Retina (tissue), 1 donor: ENCODE data around the gene HADH.
A peak's percentile ranks its signal among the peaks of the same experiment; 100 is the strongest.
"Not testable (repeated sequence)": the region's sequence is repeated elsewhere in the genome, so short reads cannot be mapped to it uniquely, and the experiment has no call there.

Experiments
- DNase-seq: peaks from one replicate; pipeline ENCODE4 v3.0.0-alpha.2; 2016

Gene HADH

DNA sequence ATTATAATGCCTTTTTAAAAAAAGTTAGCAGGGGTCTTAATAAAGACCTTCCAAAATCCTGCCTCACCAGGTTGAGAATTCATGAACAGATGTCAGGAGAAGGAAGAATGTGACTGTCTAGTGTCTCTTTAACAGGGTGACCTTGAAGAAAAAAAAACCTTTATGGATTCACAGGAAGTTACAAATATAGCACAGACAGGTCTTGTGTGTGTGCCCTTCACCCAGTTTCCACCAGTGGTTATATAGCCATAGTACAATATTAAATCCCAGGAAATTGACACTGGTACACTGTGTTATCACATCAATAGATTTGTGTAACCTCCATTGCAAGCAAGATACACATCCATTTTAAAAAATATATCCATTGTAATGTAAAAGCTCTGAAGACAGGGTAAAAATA lies 43.7 kb downstream of the HADH start:
- no peak for DNase-seq

DNA sequence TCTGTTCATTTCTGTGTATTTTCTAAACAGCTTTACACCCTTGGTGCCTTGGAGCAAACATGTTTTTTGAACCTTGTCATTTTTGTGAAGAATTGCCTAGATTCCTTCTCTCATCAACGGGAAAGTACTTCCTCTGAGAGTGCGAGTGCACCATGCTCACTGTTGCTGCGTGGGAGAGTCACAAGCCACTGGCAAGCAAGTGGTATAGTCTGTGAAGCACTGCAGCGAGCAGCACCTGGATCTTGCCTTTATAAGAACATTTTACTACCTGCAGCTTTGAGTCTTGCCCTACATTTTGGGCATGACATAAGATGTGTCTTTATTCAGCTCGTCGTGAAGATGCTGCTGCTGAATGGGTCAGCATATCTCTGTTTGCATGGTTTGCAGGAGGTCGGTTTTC lies 44.9 kb downstream of the HADH start:
- DNase-seq: no peak

DNA sequence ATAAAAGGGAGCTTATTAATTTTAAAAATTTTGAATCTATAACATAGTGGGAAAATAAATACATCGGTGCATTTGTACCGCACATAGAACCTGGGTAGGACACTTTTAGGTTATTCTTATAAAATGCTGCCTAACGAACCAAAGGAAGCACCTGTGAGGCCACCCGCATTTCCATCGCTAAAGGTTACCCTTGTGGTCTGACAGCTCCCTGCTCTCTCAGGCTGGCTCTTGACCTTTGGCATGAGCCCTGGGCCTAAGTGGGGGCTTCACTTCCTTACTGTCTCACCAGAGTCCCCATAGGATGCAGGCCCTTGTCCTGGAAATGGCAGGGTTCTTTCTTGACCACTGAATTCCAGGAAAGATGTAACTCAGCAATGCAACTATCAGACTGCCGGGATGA lies 46.0 kb downstream of the HADH start:
- no peak for DNase-seq

DNA sequence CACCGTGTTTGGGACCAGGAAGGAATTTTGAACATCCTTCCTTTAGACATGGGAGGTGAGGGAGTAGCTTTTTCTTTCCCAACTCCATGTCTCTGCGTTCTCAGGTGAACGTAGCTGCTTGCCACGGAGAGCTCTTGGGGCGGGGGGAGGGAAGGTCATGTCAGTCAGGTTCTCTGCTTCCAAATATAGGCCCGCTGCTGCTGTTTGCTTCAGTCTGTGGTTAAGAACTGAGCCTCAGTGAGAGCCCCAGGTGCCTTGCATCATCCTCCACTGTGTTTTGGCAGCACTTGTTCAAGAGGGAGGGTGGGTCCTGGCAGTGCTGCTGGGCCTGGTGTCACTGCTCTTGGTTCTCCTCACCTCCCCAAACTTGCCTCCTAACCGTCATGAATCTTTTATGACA lies 46.5 kb downstream of the HADH start:
- no peak for DNase-seq

DNA sequence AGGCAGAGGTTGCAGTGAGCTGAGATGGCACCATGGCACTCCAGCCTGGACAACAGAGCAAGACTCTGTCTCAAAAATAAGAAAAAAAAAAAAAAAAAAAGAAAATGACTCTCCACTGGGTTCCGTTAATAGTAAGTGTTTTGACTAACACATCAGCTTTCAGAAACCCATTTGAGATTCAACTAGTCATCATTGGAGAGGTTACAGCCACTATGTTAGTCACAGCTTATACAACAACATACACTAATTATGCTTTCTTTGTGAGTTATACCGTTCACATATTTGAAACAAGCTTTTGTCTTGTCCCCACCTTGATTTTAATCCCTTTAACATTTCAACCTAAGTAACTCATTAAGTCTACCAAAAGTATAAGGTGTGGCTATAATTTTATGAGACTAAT lies 48.2 kb downstream of the HADH start:
- no peak for DNase-seq

DNA sequence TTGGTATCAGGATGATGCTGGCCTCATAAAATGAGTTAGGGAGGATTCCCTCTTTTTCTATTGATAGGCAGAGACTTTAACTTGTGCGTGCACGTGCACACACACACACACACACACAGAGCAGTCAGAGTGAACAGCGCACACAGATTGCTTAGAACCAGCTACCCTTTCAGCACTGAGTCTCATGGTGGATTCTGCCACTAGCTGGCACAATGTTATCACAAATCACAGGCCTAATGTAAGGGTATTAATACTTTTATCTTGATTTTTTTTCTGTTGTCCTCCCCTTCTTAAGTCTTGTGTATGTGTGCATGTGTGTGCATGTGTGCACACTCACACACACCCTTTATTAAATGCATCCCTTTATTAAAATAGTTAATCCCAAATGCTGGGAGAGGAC lies 53.2 kb downstream of the HADH start:
- DNase-seq: peak; percentile 18

DNA sequence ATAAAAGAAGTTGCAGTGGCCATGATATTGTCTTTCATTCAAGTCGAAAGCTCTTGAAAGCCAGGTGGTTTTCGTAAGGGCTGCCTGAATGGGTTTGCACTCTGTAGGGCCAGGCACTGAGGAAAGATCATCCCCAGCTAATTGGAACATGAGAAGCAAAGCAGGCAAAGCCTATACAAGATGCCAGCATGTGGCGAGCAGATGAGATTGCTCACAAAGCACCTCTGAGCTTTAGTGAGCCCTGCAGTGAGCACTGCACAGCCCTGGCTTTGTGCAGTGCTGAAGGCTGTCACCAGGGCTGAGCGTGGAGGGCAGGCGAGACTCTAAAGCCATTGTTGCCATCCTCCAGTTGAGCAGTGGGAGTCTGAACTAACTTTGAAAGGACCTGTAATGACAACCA lies 53.8 kb downstream of the HADH start:
- DNase-seq: peak; percentile 59

DNA sequence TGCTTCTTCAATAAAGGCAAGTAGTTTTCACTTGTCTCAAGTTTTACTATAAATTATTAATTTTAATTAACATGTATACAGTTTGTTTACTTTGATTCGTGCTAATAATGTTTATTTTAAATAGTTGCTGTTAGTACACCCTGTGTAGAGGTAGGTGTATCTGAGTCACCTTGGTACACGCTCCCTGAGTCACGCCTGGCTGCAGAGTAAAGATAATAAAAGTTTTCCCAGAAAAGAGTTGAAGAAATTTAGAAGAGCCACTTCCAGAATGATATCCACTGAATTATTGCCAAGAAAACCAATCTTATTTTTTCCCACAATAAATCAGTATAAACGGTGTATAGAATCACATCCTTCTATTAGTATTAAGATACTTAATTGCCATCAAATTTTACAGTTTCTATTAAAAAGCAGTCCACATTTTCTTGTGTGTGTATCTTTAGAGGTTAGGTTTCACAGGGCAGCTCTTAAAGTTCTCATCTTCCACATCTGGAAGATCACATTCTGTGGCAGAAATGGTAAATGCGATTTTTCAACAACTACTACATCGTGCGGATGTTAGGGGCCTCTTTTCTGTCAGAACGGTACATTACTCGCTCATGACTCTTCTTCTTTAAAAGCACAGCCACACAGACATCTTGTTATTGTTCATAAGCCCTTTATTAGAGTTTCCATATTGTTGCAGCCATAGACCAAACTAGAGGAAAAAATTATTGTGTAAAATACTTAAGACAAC lies 55.4 kb downstream of the HADH start:
- DNase-seq: no peak

DNA sequence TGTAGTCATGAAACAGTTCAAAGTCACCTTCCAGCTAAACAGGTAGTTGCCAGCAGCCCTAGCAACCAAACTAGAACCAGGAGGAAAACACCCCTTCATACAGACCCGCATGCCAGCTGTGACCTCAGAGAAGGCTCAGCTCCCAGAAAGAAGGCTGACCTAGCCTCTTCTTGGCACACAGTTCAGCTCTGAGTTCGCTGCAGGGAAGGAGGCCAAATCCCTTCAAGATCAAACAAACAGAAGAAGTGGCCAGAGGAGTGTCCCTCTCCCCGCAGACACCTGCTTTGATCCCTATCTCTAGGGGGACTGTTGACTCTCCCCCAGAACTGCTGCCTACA lies 56.0 kb downstream of the HADH start:
- DNase-seq: no peak

DNA sequence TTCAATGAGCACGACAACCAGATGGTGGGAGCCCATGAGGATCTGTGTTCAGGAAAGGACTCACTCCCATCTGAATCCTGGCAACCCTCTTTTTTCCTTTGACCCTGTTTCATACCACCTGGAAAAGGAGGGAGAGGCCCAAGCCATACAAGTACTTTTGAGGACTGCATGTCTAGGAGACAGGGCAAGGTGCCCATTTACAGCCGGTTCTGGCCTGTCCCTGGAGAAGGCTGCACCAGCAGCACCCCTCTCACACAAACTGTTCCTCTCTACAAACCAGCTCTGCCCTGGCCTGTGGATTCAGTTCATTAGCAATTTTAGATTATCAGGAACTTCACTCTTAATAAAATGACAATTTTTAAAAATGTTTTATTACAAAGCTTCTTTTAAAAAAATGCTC lies 57.5 kb downstream of the HADH start:
- no peak for DNase-seq

DNA sequence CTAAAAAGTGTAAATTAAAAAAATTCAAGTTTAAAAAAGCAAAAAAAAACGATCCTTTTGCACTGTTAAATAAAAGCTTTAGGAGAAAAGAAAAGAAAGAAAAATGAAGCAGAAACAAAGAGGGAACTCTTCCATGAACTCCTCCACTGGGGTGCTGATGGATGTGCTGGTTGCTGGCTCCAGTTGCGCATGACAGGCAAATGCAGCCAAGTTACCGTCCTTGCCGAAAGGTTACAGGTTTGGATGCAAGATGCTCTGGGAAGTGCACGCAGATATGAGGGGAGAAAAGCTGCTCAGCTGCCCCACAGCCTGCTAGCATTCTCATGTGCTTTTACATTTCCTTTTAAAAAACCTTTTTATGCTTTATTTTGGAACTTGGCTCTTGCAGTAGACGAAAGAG lies 58.5 kb downstream of the HADH start:
- DNase-seq: no peak

DNA sequence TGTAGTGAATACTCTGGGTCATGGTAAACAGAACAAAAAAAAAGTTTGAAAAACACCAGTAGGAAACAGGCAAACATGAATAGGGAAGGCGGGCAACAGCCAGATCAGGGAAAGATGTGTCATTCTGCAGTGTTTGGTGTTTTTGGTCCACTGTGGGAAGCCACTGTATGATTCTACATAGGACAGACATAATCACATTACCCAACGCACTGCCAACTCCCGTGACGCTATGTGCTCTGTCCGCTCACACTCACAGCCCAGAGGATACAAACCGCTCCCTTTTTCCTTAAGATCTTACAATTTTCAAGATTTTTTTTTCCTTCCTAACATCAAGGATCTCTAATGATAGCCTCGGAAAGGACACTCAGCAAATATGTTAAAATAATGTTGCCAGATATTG lies 59.3 kb downstream of the HADH start:
- DNase-seq: no peak

DNA sequence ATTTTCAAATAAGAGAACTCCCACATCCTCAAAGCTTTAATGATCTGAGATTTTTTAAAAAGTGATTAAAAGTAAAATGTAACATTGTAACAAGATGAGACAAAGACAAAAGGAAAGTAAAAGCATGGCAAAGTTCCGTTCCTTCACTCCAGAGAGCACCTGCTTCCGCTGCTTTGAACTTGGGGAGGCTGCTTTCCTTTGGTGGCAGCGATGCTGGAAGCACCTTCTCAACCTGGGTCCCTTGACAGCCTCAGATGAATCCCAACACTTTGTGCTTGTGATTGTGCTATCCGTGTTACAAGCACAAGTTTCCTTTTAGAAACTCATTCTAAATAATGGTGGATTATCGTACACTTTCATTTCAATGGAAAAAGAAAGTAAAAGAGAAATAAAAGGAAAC lies 59.7 kb downstream of the HADH start:
- no peak for DNase-seq

DNA sequence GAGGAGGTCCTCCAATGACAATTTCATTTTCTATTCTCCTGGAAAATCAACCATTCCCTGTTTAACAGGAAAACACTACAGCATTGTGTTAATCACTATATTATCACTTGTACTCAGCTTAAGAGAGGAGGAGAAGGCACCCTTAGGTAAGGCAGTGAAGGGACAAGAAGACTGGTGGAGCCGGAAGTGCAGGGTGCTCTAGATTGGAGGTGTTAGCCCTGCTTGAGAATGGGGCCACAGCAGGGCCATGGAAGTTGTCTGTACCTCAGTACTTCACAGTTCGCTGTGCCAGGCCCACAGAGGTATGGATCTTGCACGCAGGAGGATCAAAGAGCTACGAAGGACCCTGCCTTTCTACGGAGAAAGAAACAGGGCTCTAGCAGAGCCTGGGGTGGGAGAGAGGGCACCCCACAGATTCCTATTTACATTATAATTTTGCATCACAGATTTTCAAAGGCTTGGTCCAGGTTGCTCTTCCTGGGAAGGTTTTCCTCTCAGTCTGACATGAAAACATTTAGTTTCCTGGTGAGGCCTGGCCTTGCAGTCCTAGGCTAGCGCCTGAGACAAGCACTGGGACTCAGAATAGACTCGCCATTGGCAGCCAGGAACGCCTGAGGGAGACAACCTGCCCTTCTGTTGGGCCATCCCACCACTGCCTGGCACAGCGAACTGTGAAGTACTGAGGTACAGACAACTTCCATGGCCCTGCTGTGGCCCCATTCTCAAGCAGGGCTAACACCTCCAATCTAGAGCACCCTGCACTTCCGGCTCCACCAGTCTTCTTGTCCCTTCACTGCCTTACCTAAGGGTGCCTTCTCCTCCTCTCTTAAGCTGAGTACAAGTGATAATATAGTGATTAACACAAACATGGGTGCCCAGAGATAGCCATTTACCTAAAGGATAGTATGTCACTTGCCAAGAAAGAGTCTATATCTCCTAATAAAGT lies 60.8 kb downstream of the HADH start:
- not testable (repeated sequence) for DNase-seq

DNA sequence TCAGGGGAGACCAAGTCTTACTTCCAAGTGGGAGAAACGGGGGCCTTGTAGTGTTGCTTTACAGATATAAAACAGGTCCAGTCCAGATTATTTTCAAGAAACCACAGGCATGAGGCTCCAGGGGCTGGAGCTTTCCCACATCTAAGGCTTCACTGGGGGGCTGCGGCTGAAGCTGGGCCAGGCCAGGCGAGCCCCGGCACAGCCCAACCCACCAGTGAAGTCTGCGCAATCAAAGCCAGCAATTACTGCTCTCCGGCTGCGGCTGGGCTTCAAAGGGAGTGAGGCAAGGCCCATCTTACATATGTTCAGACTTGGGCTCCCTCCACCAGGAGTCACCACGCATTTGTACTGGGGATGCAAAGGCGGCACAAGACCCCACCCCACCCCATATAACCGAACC lies 61.7 kb downstream of the HADH start:
- DNase-seq: no peak

DNA sequence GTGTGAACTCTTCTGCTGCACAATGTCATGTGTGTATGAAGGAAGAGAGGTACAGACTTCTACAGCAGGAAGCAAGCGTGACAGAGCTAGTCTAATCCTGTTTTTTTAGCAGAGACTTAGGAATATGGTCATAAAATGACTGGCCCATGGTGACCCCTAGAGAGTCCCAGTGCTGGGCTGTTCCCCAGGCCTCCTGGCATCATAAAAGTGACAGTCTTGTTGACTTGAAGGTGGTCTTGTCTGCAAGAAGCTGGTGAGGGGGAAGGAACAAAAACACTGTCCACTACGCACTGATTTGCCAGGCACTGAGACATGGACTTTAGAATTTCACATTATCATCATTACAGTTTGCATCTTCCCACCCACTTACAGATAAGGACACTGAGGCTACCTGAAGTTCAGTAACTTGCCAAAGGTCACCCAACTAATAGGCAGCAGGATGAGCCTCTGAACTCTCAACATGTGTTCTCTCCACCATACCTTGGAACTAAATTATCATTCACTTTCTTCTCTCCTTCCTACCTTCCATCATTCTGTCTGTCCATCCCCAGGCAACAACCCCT lies 63.0 kb downstream of the HADH start:
- no peak for DNase-seq

DNA sequence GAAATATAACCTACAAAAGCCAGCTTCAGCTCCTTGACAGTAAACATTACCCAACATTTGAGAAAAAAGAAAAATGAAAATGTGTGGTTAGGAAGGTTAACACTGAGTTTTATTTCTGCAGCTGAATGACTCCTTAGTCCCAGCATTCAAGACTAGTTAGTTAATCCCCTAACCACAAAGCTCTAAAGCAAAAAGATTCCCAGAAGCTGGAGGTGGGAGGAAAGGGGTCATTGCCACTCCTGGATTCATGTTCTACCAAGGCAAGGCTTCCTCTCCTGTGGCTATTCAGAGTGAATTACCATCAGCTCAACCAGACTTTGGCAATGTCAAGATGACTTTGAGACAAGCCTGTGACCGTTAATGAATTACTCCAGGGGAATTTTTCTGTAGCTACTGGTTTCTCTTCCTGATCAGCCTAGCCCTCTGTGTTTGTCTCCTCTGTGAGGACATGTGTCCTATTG lies 63.6 kb downstream of the HADH start:
- DNase-seq: no peak

DNA sequence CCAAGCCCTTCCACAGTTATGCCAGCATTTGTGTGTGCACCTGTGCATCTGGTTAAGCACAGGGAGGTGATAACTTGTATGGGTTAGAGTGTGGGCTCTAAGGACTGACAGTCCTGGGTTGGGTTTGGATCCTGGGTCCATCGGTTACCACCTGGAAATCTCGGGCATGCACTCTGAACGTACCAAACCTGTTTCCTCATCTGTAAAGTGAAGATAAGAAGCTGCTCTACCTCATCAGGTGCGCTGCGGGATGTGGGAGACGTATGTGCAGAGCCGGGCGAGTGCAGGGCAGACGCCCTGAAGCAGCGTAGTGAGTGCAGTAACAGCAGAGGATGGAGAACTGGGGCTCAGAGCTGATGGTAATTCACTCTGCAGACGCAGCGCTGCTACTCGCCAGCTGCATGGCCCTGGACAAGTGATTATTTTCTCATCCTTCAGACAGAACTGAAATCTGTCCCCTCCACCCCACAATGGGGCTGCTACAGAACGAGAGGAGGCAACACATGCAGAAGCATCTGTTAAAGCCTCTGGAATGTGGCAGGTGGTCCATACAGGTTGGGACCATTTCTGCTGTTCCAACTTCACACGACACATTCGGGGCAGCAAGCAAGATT lies 64.4 kb downstream of the HADH start:
- no peak for DNase-seq

DNA sequence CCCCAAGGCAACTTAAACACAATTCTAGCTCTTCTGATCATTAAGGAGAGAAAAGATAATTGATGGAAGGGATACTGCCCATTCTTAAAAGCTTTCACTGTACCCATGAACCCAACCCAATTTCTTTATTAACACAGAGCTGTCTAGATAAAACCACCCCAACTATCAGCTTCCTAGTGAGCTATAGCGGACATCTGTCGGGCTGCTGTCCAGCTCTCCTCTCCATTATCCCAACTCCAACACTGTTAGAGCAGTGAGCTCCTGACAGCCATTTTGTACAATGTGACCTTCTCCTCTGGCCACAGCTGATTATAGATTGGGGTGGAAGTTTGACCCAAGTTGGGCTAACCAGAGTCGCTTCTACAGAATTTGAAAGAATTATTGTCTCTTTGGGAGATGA lies 66.1 kb downstream of the HADH start:
- DNase-seq: no peak

DNA sequence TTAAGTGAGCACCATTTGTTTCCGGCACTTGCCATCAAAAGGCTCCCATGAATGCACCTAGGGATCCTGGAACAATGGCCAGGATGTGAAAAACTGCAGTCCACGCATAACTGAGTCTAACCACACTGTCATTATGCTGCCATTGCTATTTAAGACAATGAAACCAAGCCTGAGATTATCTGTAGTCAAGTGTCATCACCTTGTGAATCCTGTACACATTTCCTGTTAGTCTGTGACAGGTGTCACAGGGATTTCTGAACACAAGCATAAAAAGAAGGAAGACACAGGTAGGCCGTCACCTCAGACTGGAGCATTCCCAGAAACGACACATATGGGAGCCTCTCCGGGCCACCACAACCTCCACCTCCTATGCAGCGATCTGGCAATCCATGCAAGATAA lies 66.7 kb downstream of the HADH start:
- DNase-seq: no peak

DNA sequence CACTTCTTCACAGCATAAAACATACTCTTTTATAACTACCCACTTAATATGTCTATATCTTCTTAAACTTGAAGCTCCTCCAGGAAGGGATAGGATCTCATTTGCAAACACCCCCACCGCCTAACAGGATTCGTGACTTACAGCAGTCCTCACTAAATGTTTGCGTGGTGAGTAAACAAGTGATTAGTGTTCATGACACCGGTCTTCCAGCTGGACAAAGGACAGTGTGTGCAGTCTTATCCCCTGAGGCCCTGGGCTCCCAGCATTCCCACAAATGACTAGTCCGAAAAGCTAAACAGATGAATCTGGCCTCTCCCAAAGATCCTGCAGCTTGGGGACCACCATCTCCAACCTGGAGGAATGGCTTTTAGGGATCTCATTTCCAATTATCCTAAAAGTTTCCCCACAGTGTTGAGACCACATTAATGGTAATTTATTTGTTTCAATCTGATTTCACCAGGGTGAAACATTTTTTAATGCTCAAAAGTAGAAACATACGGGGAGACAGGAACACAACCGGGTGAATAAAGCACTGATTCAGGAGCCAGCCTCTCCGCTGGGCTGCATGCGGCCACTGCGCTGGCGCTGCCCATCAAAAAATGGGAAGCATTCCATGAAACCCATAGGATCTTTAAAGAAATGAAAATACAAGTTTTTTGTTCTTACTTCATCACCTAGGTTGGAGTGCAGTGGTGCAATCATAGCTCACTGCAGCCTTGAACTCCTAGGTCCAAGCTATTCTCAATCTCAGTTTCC lies 69.2 kb downstream of the HADH start:
- no peak for DNase-seq

DNA sequence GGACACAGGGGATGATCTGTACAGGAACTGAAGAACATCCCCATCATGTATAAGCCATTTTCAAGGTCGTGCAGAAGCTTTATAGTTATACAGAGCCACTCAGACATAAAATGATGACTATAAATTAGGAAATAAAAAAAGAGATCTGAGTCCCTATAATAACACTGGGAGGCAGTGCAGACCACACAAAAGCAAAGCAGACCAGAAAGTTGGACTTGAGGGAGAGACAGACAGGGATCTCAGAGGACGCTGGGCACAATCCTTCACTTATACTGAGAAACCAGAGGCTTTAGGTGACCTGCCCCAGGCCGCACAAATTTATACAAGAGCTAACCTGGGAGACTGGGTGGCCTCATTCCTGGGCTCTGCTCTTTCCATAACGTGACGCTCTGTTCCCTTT lies 70.5 kb downstream of the HADH start:
- DNase-seq: peak; percentile 41
